DOHH2 (cell line): Measurements from ENCODE around the gene NPFF.

ENCODE experiments used
- EZH2phosphoT487 ChIP-seq: fragments of 200-600 bp; sonication (generic); IDR thresholded peaks from 2 replicates; pipeline ENCODE4 v1.6.1; 2017; ENCODE audit warnings: borderline replicate concordance, mild to moderate bottlenecking, antibody characterized with exemption, low read length, moderate library complexity, mixed read lengths
- TF ChIP-seq, protein P1 (sequence below): fragments of 200-600 bp; sonication (generic); IDR thresholded peaks from one replicate; pipeline ENCODE4 v1.5.1; 2014; ENCODE audit warnings: antibody characterized with exemption, mild to moderate bottlenecking, low read depth, low read length; ENCODE audit not compliant: poor library complexity, severe bottlenecking

DNA sequence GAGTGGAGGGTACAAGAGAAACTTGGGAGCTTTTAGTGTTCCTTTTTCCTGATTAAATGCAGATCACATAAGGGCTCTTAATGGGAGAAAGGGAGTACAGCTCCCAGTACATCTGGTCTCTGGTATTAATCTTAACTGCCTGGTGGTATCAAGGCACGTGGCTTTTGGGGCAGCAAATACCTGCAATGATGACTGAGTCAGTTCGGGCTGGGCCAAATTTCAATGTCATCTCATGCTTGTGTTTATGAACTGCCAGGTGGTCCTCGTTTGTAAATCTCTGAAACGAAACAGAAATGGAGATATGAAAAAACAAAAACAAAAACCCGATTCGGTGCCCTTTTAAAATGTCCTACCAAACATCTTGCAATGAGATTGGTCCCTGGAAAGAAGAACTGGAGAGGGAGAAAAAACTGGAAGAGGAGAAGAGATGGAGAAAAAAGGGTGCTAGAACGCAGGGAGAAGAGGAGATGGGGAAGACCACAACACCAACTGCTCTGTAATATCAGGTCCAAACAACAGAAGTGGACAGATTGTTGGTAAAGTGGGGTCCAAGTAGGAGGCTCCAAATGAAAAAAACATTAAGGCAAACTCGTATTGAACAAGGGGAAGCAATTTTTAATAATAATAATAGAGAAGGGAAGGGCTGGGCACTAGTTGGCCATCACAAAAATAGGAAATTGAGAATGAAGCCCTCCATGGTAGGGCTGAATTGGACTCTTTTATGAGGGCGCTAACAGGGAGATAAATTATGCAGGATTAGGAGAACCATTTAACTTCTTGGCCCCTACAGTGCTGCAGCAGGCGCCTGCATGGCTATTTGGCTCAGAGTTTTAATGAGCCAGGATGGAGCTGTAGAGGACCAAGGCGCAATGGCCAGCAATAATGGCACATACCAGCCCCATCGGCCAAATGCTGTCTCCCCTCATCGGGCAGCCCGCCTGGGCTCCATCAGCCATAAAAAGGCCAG, 45.4 kb upstream of the NPFF start:
- TF ChIP-seq, protein P1, sequence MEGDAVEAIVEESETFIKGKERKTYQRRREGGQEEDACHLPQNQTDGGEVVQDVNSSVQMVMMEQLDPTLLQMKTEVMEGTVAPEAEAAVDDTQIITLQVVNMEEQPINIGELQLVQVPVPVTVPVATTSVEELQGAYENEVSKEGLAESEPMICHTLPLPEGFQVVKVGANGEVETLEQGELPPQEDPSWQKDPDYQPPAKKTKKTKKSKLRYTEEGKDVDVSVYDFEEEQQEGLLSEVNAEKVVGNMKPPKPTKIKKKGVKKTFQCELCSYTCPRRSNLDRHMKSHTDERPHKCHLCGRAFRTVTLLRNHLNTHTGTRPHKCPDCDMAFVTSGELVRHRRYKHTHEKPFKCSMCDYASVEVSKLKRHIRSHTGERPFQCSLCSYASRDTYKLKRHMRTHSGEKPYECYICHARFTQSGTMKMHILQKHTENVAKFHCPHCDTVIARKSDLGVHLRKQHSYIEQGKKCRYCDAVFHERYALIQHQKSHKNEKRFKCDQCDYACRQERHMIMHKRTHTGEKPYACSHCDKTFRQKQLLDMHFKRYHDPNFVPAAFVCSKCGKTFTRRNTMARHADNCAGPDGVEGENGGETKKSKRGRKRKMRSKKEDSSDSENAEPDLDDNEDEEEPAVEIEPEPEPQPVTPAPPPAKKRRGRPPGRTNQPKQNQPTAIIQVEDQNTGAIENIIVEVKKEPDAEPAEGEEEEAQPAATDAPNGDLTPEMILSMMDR, result no peak
- TF ChIP-seq EZH2phosphoT487, result no peak
